Measurements from ENCODE around the gene SYTL2.
"Not testable (repeated sequence)": the region's sequence is repeated elsewhere in the genome, so short reads cannot be mapped to it uniquely, and the experiment has no call there.

SYTL2 gene

GRCh38 chr11:85810871-85811611, at the start of gene SYTL2:
SYTL2 (minus strand) TSS chr11:85811141; CDS start chr11:85757725, 53,416 bp downstream.
- peak in 1 of 2 experiments; percentile 54 for DNase-seq

- DNase-seq = not testable (repeated sequence)
Measured at GRCh38 chr11:85859541-85859940, 48.6 kb upstream of the SYTL2 start.

- DNase-seq = no peak
Measured at GRCh38 chr11:85857098-85857497, 46.2 kb upstream of the SYTL2 start.

GRCh38 chr11:85855341-85855656, 44.4 kb upstream of the SYTL2 start, which contains the start of gene CCDC83:
CCDC83 (plus strand) TSS chr11:85855383; CDS start chr11:85865124, 9,741 bp downstream.
- no peak for DNase-seq

GRCh38 chr11:85854557-85855340, 43.8 kb upstream of the SYTL2 start:
- peak; percentile 70 to 85 for DNase-seq

- no peak for DNase-seq
Measured at GRCh38 chr11:85854212-85854556, 43.2 kb upstream of the SYTL2 start.

- not testable (repeated sequence) for DNase-seq
Measured at GRCh38 chr11:85853541-85853940, 42.6 kb upstream of the SYTL2 start.

- not testable (repeated sequence) for DNase-seq
Measured at GRCh38 chr11:85852754-85853153, 41.8 kb upstream of the SYTL2 start.

GRCh38 chr11:85848556-85848955, 37.6 kb upstream of the SYTL2 start:
- DNase-seq = no peak

- no peak for DNase-seq
Measured at GRCh38 chr11:85848006-85848405, 37.1 kb upstream of the SYTL2 start.

- DNase-seq = no peak
Measured at GRCh38 chr11:85847436-85847835, 36.5 kb upstream of the SYTL2 start.

- DNase-seq = no peak
Measured at GRCh38 chr11:85845124-85845631, 34.2 kb upstream of the SYTL2 start.

- DNase-seq = no peak
Measured at GRCh38 chr11:85844439-85845123, 33.6 kb upstream of the SYTL2 start.

- no peak for DNase-seq
Measured at GRCh38 chr11:85843929-85844328, 33.0 kb upstream of the SYTL2 start.

GRCh38 chr11:85840932-85841331, 30.0 kb upstream of the SYTL2 start:
- not testable (repeated sequence) for DNase-seq

GRCh38 chr11:85835729-85836128, 24.8 kb upstream of the SYTL2 start:
- no peak for DNase-seq

- DNase-seq = no peak
Measured at GRCh38 chr11:85835263-85835662, 24.3 kb upstream of the SYTL2 start.

GRCh38 chr11:85831050-85831449, 20.1 kb upstream of the SYTL2 start:
- no peak for DNase-seq

GRCh38 chr11:85829172-85829571, 18.2 kb upstream of the SYTL2 start:
- DNase-seq = no peak

GRCh38 chr11:85828640-85828978, 17.7 kb upstream of the SYTL2 start:
- DNase-seq = no peak

GRCh38 chr11:85827748-85828639, 17.1 kb upstream of the SYTL2 start:
- no peak for DNase-seq

GRCh38 chr11:85826116-85826855, 15.3 kb upstream of the SYTL2 start:
- no peak for DNase-seq

Data from NCI-H187 (cell line).